SK-N-SH treated with all-trans-retinoic acid at 6 μM for 48 hours (cell line): ENCODE results near the gene JHY.
A peak's percentile ranks its signal among the peaks of the same experiment; 100 is the strongest.

Experiments
- ATAC-seq: fragments of 200-7000 bp; cut with Tn5 transposase; 3 replicates; pipeline ENCODE4 v1.9.1; 2020; ENCODE audit warnings: mild to moderate bottlenecking, moderate library complexity
- ARNTL ChIP-seq: fragments of 450-650 bp; formaldehyde crosslinking; IDR thresholded peaks from 2 replicates; pipeline ENCODE4 v1.5.0; 2020; ENCODE audit warnings: low read depth, mild to moderate bottlenecking, moderate library complexity, borderline replicate concordance
- BACH2 ChIP-seq: fragments of 250-450 bp; sonication (Bioruptor Pico); IDR thresholded peaks from 2 replicates; pipeline ENCODE4 v1.9.0; 2021; ENCODE audit warnings: mild to moderate bottlenecking, borderline replicate concordance
- CREB5 ChIP-seq: fragments of 250-450 bp; sonication (Bioruptor Pico); IDR thresholded peaks from 2 replicates; pipeline ENCODE4 v1.5.1; 2020; ENCODE audit warnings: low read depth, mild to moderate bottlenecking, moderate library complexity
- CSDC2 ChIP-seq: fragments of 250-450 bp; sonication (Bioruptor Pico); IDR thresholded peaks from 2 replicates; pipeline ENCODE4 v1.5.0; 2020; ENCODE audit warnings: mild to moderate bottlenecking, moderate library complexity
- CSRNP3 ChIP-seq: fragments of 250-450 bp; sonication (Bioruptor Pico); IDR thresholded peaks from 2 replicates; pipeline ENCODE4 v1.5.1; 2021; ENCODE audit warnings: mild to moderate bottlenecking, moderate library complexity
- GLIS3 ChIP-seq: fragments of 250-450 bp; sonication (Bioruptor Pico); IDR thresholded peaks from 2 replicates; pipeline ENCODE4 v1.5.0; 2020; ENCODE audit warnings: mild to moderate bottlenecking, moderate library complexity
- OSR1 ChIP-seq: fragments of 250-450 bp; sonication (Bioruptor Pico); IDR thresholded peaks from 2 replicates; pipeline ENCODE4 v1.8.0; 2022; ENCODE audit warnings: moderate library complexity, mild to moderate bottlenecking, inconsistent platforms
- POU6F1 ChIP-seq: fragments of 250-450 bp; sonication (Bioruptor Pico); IDR thresholded peaks from 2 replicates; pipeline ENCODE4 v1.8.0; 2021; ENCODE audit warnings: low read depth, mild to moderate bottlenecking, moderate library complexity, borderline replicate concordance
- PPARA ChIP-seq: fragments of 250-450 bp; sonication (Bioruptor Pico); IDR thresholded peaks from 2 replicates; pipeline ENCODE4 v1.5.0; 2020; ENCODE audit warnings: mild to moderate bottlenecking, borderline replicate concordance
- RARB ChIP-seq: fragments of 250-450 bp; sonication (Bioruptor Pico); IDR thresholded peaks from 2 replicates; pipeline ENCODE4 v1.8.0; 2021; ENCODE audit warnings: mild to moderate bottlenecking, moderate library complexity
- SNAI2 ChIP-seq: fragments of 250-450 bp; sonication (Bioruptor Pico); IDR thresholded peaks from 2 replicates; pipeline ENCODE4 v1.5.0; 2020; ENCODE audit warnings: mild to moderate bottlenecking, moderate library complexity
- TCF4 ChIP-seq: fragments of 250-450 bp; sonication (Bioruptor Pico); IDR thresholded peaks from 2 replicates; pipeline ENCODE4 v1.8.0; 2021; ENCODE audit warnings: mild to moderate bottlenecking, moderate library complexity, borderline replicate concordance
- TOX ChIP-seq: fragments of 250-450 bp; sonication (Bioruptor Pico); IDR thresholded peaks from 2 replicates; pipeline ENCODE4 v1.8.0; 2021; ENCODE audit warnings: mild to moderate bottlenecking, moderate library complexity, borderline replicate concordance
- TSHZ2 ChIP-seq: fragments of 250-450 bp; sonication (Bioruptor Pico); IDR thresholded peaks from 2 replicates; pipeline ENCODE4 v1.5.0; 2020; ENCODE audit warnings: mild to moderate bottlenecking, moderate library complexity
- ZC3H10 ChIP-seq: fragments of 250-450 bp; sonication (Bioruptor Pico); IDR thresholded peaks from 2 replicates; pipeline ENCODE4 v1.5.1; 2021; ENCODE audit warnings: mild to moderate bottlenecking, moderate library complexity
- ZNF565 ChIP-seq: fragments of 450-650 bp; formaldehyde crosslinking; conservative IDR thresholded peaks from 2 replicates; pipeline ENCODE4 v1.5.0; 2020; ENCODE audit warnings: low read depth, mild to moderate bottlenecking, moderate library complexity
- ZNF70 ChIP-seq: fragments of 450-650 bp; formaldehyde crosslinking; IDR thresholded peaks from 2 replicates; pipeline ENCODE4 v1.5.0; 2020; ENCODE audit warnings: mild to moderate bottlenecking, moderate library complexity
- ZNF8 ChIP-seq: fragments of 450-650 bp; formaldehyde crosslinking; IDR thresholded peaks from 2 replicates; pipeline ENCODE4 v1.5.0; 2020; ENCODE audit warnings: mild to moderate bottlenecking, moderate library complexity

Gene JHY

GRCh38 chr11:122851366-122851966 lies 31.1 kb upstream of the JHY start (continued):
- TF ChIP-seq GLIS3 (CRISPR knock-in tag) (no peak), ZNF8 (CRISPR knock-in tag) (no peak), RARB (no peak), BACH2 (CRISPR knock-in tag) (no peak)
- TF ChIP-seq, all 23 proteins: peak for 0

GRCh38 chr11:122852074-122852795 lies 30.3 kb upstream of the JHY start:
- ATAC-seq: no peak
- no peak for TF ChIP-seq ZNF8 (CRISPR knock-in tag)
- TF ChIP-seq, all 23 proteins: peak for 0

- ATAC-seq: no peak
- no peak for TF ChIP-seq ZNF8 (CRISPR knock-in tag)
- TF ChIP-seq OSR1: no peak
- no peak for TF ChIP-seq TSHZ2 (CRISPR knock-in tag)
- TF ChIP-seq ARNTL: no peak
- no peak for TF ChIP-seq PPARA
Observed at GRCh38 chr11:122852796-122853160, 29.8 kb upstream of the JHY start.

- TF ChIP-seq OSR1: no peak
- TF ChIP-seq ZC3H10 (CRISPR knock-in tag): no peak
- TF ChIP-seq CSDC2 (CRISPR knock-in tag): no peak
- no peak for TF ChIP-seq ZNF70 (CRISPR knock-in tag)
- no peak for TF ChIP-seq ZNF8 (CRISPR knock-in tag)
- TF ChIP-seq, all 23 proteins: peak for 0
- no peak for ATAC-seq
Observed at GRCh38 chr11:122853261-122853660, 29.3 kb upstream of the JHY start.

- no peak for TF ChIP-seq CSRNP3 (CRISPR knock-in tag)
- no peak for TF ChIP-seq SNAI2 (CRISPR knock-in tag)
- TF ChIP-seq ZNF70 (CRISPR knock-in tag): no peak
- no peak for TF ChIP-seq PPARA
- no peak for TF ChIP-seq ZNF565
- TF ChIP-seq ZC3H10 (CRISPR knock-in tag): no peak
- no peak for TF ChIP-seq CREB5
Observed at GRCh38 chr11:122853971-122854446, 28.6 kb upstream of the JHY start.

GRCh38 chr11:122861631-122862030 lies 20.9 kb upstream of the JHY start:
- ATAC-seq: no peak
- TF ChIP-seq ZNF70 (CRISPR knock-in tag) (no peak), TOX (CRISPR knock-in tag) (no peak), POU6F1 (no peak), SNAI2 (CRISPR knock-in tag) (no peak), PPARA (no peak), ARNTL (no peak), TCF4 (CRISPR knock-in tag) (no peak), CSDC2 (CRISPR knock-in tag) (no peak)

More at GRCh38 chr11:122853971-122854446, 28.6 kb upstream of the JHY start:
- peak; percentile 71 for ATAC-seq
